GM21619 (cell line): ENCODE measurements around the gene RSRC2.
"Not testable (repeated sequence)": the region's sequence is repeated elsewhere in the genome, so short reads cannot be mapped to it uniquely, and the experiment has no call there.

Source experiments
- ATAC-seq: cut with Tn5 transposase; IDR thresholded peaks from one replicate; pipeline ENCODE4 v1.9.1; 2021; ENCODE audit not compliant: unreplicated experiment

The RSRC2 gene

DNA sequence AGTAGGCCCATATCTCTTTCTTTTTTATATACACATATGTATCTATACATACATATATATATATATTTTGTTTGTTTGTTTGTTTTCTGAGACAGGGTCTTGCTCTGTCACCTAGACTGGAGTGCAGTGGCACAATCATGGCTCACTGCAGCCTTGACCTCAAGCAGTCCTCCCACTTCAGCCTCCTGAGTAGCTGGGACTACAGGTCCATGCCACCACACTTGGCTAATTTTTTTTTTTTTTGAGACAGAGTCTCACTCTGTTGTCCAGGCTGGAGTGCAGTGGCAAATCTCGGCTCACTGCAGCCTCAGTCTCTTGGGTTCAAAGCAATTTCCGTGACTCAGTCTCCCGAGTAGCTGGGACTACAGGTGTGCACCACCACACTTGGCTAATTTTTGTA lies 38.9 kb downstream of the RSRC2 start:
- not testable (repeated sequence) for ATAC-seq

DNA sequence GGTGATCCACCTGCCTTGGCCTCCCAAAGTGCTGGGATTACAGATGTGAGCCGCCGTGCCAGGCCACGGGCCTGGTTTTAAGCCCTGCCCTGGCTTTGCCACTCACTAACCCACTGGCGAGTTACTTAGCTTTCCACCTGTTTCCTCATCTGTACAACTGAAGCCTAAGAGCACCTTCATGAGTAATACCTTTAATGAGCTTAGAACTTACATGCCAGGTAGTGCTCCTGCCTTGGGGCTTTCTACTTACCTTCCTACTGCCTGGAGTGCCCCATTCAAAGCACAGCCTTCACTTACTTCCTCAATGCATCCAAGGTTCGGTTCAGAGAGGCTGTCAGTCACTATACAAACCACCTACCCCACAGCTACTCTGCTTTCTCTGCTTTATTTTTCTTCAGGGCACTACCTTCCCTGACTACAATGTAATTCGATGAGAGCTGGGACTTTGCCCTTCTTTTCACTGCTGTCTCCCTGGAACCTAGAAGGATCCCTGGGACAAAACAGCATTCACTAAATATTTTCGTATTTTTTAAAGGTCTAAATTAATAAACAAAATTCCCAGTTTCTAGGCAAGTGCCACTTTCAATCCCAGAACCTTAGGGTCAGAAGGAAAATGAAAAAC lies 39.8 kb downstream of the RSRC2 start:
- no peak for ATAC-seq

DNA sequence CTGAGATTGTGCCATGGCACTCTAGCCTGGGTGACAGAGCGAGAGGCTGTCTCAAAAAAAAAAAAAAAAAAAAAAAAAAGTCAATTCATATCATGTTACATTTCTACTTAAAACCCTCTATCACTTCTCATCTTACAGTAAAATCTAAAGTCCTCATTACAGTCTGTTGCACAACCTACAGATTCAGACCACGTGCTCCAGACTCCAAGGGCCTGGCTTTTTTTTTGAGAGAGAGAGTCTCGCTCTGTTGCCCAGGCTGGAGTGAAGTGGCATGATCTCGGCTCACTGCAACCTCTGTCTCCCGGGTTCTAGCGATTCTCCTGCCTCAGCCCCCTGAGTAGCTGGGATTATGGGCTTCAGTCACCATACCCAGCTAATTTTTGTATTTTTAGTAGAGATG lies 40.4 kb downstream of the RSRC2 start:
- not testable (repeated sequence) for ATAC-seq

DNA sequence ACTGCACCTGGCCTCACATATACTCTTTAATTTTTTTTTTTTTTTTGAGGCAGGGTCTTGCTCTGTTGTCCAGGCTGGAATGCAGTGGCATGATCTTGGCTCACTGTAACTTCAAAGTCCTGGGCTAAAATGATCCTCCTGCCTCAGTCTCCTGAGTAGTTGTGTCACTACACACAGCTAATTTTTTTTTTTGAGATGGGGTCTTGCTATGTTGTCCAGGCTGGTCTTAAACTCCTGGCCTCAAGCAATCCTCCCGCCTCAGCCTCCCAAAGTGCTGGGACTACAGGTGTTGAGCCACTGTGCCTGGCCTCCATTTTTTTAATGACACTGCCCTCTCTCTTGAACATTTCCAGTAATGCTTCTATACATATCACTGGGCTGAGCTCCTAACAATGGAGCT lies 42.4 kb downstream of the RSRC2 start:
- ATAC-seq: not testable (repeated sequence)

DNA sequence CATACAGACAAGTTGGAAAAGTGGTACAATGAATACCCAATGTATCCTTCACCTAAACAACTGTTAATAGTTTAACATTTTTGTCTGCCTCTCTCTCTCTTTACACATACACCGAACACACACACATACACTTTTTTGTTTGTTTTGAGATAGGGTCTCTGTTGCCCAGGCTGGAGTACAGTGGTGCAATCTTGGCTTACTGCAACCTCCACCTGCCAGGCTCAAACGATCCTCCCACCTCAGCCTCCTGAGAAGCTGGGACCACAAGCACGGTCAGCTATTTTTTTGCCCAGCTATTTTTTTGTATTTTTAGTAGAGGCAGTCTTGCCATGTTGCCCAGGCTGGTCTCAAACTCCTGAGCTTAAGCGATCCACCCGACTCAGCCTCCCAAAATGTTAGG lies 42.8 kb downstream of the RSRC2 start:
- no peak for ATAC-seq

DNA sequence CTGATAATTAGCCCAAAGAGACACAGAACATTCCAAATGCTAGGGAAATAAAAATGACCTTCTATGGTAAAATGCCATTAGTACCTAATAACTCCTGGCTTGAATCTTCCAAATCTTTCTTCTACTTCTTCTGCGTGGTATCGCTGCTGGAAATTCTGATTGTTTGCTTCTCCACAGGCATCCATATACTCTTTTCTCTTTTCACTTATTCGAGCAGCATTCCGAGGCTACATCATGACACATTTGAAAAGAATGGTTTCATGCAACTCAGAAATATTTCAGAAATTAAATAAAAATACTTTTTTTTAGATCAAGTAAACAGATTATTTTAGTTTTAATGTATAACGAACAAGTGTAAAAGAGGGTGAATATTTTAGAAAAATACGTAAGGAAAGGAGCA lies 44.9 kb downstream of the RSRC2 start:
- ATAC-seq: no peak

DNA sequence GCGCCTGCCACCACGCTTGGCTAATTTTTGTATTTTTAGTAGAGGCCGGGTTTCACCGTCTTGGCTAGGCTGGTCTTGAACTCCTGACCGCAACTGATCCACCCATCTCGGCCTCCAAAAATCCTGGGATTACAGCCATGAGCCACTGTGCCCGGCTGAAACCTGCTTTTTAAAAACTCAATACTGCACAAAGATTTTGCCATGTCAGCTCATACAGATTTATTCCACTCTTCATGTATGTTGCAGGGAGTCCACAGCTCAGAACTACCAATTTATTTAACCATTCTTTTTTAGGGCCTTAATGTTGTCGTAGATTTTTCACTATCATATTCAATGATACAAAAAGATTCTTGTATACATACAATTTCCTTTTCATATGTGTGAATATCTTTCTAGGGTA lies 46.0 kb downstream of the RSRC2 start:
- no peak for ATAC-seq

DNA sequence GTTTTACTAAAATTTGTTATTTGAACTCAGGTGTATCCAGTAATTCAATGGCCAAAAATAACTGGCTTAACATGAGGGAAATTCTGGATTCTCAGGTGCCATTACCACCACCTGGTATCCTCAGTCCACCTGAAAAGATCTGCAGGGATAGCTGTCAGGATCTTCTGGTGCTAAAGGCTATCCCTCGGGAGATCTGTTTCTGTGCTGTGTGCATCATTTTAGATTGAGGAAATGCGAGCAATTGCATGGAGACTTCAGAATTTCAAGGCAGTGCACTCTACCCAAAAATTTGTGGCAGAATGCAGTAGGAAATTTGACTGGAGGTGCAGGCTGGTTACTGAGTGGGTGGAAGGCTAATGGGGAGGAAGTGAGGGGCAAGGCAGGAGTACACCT lies 52.4 kb downstream of the RSRC2 start:
- peak; percentile 15 for ATAC-seq

DNA sequence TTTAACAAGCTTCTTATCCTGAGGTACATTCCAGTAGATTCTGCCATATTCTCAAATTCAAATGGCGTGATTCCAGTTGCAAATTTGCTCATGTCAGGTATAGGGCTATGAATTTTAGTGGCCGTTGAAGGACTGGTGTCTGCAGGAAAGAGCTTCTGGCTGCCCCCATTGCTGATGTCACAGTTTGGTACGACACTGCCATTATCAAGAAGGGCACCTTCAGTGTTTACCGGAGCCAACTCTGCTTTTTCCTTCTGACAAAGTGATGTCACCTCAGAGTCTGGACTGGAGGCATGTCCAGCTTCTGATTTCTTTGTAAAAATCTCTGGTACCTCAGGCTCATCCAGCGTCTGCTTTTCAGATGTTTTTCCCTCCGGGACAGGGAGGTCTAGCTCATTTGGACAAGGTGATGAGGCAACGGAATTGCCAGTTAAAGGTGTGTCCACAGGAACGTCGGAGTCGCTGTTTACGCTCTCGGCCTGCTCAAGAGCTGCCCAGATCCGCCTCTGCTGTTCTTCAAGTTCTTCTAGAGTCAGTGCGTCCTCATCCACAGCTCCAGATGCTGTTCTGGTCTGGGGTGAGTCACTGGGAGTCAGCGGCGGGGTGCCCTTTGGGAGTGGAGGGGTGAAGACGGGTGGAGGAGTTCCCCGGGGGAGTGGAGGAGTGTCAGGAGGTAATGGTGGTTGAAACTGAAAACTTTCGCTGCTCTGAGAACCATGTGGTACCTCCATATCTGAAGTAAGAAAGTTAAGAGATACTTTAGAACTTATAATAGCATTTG lies 53.0 kb downstream of the RSRC2 start:
- ATAC-seq: peak; percentile 60

DNA sequence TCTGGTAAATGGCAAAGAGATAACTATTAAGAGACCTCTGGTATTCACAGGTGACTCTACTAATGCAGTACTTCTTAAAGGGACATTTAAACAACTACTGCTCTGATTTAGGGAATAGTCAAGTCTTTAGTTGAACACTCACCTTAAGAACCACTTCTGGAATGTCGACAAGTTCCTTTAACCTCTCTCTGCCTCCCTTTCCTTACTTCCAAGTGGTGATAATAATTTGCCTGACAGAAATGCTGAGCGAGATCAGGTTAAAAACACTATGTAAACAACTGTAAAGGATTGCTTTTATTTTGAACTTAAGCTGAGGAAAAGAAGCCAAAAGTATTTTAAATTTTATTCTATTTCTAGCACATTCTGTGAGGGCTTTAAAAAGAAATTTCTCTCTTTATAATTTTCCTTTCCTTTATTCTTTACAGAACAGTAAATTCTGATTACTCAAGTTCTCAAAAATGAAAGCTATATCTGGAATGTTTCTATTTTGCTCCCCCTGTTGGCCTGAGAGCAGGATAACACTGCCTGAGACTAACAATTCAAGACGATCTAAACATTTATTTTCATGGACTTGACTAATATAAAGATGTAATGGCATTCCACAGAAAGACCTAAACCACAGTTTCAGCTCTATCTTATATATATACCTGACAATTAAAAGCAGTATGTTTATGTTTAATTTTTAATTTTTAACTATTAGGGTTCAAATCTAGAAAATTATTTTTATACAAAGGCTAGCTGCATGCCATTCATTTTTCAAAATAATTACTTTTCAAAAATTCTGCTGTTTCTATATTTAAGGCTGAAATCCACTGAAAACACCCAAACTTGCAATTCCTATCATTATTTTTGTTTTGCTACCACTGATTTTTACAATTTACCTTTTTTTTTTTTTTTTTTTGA lies 55.2 kb downstream of the RSRC2 start:
- ATAC-seq: no peak

DNA sequence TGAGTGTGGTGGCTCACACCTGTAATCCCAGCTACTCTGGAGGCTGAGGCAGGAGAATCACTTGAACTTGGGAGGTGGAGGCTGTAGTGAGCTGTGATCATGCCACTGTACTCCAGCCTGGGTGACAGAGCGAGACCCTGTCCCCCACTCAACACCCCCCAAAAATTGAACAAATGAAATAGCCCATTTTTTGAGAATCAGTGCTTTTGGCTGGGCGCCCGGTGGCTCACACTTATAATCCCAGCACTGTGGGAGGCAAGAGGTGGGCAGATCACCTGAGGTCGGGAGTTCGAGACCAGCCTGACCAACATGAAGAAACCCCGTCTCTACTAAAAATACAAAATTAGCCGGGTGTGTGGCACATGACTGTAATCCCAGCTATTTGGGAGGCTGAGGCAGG lies 56.2 kb downstream of the RSRC2 start:
- not testable (repeated sequence) for ATAC-seq

DNA sequence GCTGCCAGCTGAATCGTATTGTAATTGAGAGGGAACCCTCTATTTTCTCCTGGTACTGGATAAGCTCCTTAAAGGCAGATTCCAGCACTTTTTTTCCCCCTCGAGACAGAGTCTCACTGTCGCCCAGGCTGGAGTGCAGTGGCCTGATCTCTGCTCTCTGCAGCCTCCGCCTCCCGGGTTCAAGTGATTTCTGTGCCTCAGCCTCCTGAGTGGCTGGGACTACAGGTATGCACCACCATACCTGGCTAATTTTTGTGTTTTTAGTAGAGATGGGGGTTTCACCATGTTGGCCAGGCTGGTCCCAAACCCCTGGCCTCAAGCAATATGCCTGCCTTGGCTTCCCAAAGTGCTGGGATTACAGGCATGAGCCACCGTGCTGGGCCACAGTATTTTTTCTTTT lies 56.9 kb downstream of the RSRC2 start:
- not testable (repeated sequence) for ATAC-seq

DNA sequence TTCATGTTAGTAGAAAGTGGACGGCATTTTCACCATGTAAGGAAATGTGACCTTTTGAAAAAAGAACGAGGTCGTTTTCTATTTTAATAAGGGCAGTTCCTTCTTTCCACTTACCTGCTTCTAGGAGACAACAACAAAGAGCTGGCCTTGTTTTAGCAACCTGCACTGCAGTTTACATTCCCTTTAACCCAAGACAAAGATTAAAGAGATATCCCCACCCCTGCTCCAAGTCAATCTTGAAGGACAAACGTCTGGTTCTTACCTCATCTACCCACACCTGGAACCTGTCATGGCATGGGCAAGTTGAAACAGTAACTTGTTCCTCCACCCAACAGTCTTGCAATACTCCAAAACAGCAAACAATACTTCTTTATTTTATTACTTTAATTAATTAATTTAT lies 58.8 kb downstream of the RSRC2 start:
- no peak for ATAC-seq

DNA sequence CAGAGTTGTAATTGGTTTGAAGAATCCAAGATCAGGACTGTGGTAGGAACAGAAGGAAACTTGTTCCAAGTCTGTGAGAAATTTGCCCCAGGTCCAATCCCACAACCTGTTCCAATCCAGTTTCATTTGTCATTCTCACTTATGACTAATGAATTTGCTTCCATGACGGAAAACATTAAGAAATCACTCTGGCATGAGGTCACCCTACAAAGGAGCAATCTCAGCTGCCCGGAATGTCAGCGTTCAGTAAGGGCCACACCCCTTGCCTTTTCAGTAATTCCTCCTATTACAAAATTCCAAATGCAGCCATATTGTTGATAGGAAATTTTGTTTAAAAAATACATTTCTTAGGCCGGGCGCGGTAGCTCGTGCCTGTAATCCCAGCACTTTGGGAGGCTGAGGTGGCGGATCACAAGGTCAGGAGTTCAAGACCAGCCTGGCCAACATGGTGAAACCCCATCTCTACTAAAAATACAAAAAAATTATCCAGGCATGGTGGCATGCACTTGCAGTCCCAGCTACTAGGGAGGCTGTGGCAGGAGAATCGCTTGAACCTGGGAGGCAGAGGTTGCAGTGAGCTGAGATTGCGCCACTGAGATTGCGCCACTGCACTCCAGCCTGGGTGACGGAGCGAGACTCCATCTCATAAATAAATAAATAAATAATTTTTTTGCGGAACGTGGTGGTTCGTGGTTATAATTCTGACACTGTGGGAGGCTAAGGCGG lies 62.3 kb downstream of the RSRC2 start:
- ATAC-seq: not testable (repeated sequence)

DNA sequence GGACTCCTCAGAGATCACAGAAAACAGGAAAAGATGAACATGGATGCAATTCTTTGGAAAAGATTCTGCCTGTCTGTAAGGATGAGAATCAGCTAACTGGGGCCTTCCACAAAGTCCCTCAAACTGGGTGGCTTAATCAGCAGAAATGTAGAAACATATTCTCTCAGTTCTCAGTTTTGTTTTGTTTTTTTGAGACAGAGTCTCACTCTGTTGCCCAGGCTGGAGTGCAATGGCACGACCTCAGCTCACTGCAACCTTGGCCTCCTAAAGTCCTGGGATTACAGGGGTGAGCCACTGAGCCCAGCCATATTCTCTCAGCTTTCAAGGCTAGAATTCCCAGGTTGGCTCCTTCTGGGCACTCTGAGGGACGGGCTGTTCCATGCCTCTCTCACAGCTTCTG lies 66.1 kb downstream of the RSRC2 start:
- no peak for ATAC-seq

DNA sequence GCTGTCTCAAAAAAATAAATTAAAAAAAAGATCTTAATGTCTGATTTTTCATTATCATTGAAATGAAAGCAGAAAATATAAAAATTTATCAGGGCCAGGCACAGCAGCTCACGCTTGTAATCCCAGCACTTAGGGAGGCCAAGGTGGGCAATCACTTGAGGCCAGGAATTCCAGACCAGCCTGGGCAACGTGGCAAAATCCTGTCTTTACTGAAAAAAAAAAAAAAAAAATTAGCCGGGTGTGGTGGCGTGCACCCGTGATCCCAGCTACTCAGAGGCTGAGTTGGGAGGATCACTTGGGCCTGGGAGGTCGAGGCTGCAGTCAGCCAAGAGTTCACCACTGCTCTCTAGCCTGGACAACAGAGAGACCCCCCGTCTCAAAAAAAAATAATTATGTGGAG lies 66.7 kb downstream of the RSRC2 start:
- ATAC-seq: no peak

DNA sequence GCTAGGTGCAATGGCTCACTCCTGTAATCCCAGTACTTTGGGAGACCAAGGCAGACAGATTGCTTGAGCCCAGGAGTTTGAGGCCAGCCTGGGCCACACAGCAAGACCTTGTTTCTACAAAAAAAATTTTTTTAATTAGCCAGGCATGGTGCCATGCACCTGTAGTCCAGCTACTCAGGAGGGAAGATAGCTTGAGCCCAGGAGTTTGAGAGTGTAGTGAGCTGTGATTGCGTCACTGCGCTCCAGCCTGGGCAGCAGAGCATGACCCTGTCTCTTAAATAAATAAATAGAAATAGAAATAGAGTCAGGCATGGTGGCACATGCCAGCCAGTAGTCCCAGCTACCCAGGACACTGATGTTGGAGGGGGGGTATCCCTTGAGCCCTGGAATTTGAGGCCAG lies 67.5 kb downstream of the RSRC2 start:
- no peak for ATAC-seq

DNA sequence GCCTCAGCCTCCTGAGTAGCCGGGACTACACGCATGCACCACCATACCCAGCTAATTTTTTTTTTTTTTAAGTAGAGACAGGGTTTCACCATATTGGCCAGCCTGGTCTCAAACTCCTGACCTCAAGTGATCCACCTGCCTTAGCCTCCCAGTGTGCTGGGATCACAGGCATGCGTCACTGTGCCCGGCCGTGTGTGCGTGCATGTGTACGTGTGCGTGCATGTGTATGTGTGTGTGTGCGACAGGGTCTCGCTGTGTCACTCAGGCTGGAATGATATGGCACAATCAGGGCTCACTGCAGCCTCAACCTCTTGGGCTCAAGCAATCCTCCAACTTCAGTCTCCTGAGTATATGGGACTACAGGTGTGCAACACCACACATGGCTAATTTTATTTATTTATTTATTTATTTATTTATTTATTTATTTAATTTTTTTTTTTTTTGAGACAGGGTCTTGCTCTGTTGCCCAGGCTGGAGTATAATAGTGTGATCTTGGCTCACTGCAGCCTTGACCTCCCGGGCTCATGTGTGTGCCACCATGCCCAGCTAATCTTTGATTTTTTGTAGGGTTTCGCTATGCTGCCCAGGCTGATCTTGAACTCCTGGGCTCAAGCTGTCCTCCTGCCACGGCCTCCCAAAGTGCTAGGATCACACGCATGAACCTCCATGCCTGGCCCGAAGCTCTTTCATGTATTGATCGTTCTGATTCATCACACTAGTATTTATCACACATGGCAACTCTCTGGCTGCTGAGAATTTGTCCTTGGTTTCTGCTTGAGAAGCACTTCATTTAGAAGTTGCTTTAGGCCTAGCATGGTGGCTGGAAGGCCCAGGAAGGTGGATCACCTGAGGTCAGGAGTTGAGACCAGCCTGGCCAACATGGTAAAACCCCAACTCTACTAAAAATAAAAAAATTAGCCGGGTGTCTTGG lies 68.4 kb downstream of the RSRC2 start:
- no peak for ATAC-seq

DNA sequence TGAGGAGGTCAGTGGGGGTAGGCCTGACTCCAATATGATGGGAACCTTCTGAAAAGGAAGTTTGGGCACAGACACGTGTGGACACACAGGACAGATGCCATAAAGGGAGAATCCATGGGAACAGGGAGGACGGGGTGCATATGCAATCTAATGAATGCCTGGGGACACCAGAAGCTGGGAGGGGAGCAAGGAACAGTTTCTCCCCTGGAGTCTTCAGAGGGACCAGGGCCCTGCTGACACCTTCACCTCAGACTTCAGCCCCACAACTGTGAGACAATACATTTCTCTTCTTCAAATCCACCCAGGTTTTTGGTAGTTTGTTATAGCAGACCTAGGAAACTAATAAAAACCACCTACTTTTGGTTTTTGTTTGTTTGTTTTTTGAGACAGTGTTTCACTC lies 69.1 kb downstream of the RSRC2 start:
- no peak for ATAC-seq

DNA sequence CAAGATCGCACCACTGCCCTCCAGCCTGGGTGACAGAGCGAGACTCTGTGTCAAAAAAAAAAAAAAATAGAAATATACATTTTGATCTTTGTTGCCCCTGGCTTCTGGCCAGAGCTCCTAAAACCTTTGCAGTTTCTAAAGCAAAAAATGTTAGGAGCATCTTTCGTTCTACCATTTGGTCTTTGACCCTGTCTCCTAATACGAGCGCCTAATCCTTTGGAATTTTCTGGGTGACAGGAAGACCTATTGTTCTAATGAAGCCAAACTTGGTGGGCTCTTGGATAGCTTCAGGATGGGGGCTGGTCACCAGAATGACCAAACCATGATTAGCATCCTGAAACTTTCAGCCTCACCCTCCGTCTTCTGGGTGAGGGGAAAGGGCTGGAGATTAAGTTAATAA lies 72.0 kb downstream of the RSRC2 start:
- no peak for ATAC-seq
